PC-9 (cell line): ENCODE results near the gene NID1. TPM values are rescaled to one million over a fixed set of nuclear protein-coding genes. Genes with fewer than 3 reads are reported as not detected.
"Not testable (repeated sequence)": the region's sequence is repeated elsewhere in the genome, so short reads cannot be mapped to it uniquely, and the experiment has no call there.

ENCODE experiments used
- BruUV-seq: library from RNA; stranded (reverse); fragments of 400-500 nt; replicated peaks from 2 replicates; lab custom pipeline; 2021; lab: Mats Ljungman, UMichigan
- CTCF ChIA-PET: fragments of 300-600 bp; sonication (Branson Sonifier 250); formaldehyde crosslinking; loops from one replicate; lab custom pipeline; 2022; ENCODE audit warnings: antibody characterized with exemption; lab: Charles Lee
- POLR2A ChIA-PET: fragments of 300-600 bp; sonication (Branson Sonifier 250); formaldehyde crosslinking; loops from one replicate; lab custom pipeline; 2022; ENCODE audit warnings: antibody characterized with exemption; ENCODE audit not compliant: unreplicated experiment; lab: Charles Lee
- DNase-seq, 2 experiments: peaks; one replicate each; pipeline versions ENCODE4 v3.0.0 to v3.0.0-alpha.2; 2015 to 2022; ENCODE audit warnings: mixed read lengths in 1 of 2
- H2AFZ ChIP-seq: fragments of 200-600 bp; sonication (generic); 2 replicates; pipeline ENCODE4 v1.8.1; 2017; ENCODE audit warnings: antibody characterized with exemption
- H3F3A ChIP-seq: fragments of 200-600 bp; sonication (generic); 2 replicates; pipeline ENCODE4 v1.8.1; 2017; ENCODE audit warnings: antibody characterized with exemption, mild to moderate bottlenecking, low read depth; ENCODE audit not compliant: insufficient read depth
- H3K27ac ChIP-seq: fragments of 200-600 bp; sonication (generic); 2 replicates; pipeline ENCODE4 v1.6.1; 2016; ENCODE audit warnings: mixed run types
- H3K27me3 ChIP-seq: fragments of 200-600 bp; sonication (generic); 2 replicates; pipeline ENCODE4 v1.6.1; 2016; ENCODE audit warnings: low read depth, mixed run types; ENCODE audit not compliant: insufficient read depth
- H3K36me3 ChIP-seq: fragments of 200-600 bp; sonication (generic); 2 replicates; pipeline ENCODE4 v1.6.1; 2016; ENCODE audit warnings: low read depth, mixed run types
- H3K4me1 ChIP-seq: fragments of 200-600 bp; sonication (generic); replicated peaks from 2 replicates; pipeline ENCODE4 v1.6.1; 2016; ENCODE audit warnings: mixed run types; ENCODE audit not compliant: insufficient read depth
- H3K4me2 ChIP-seq: fragments of 200-600 bp; sonication (generic); 2 replicates; pipeline ENCODE4 v1.6.1; 2017; ENCODE audit warnings: mixed run types
- H3K4me3 ChIP-seq: fragments of 200-600 bp; sonication (generic); 2 replicates; pipeline ENCODE4 v1.6.1; 2016; ENCODE audit warnings: mixed run types
- H3K79me2 ChIP-seq: fragments of 200-600 bp; sonication (generic); 2 replicates; pipeline ENCODE4 v1.6.1; 2017; ENCODE audit warnings: low read depth, mixed run types
- H3K9me2 ChIP-seq: fragments of 200-600 bp; sonication (generic); 2 replicates; pipeline ENCODE4 v1.8.1; 2017; ENCODE audit warnings: mild to moderate bottlenecking; ENCODE audit not compliant: insufficient read depth
- H3K9me3 ChIP-seq: fragments of 200-600 bp; sonication (generic); 2 replicates; pipeline ENCODE4 v1.8.1; 2016; ENCODE audit warnings: low read depth; ENCODE audit not compliant: insufficient read depth
- H4K20me1 ChIP-seq: fragments of 200-600 bp; sonication (generic); 2 replicates; pipeline ENCODE4 v1.8.1; 2017; ENCODE audit not compliant: insufficient read depth
- EZH2 ChIP-seq: fragments of 200-600 bp; sonication (generic); IDR thresholded peaks from 2 replicates; pipeline ENCODE4 v1.8.0; 2017; ENCODE audit warnings: antibody characterized with exemption, low read depth
- intact Hi-C: fragments of 100-400 bp; cut with micrococcal nuclease; formaldehyde crosslinking; loops from one replicate; pipeline ENCODE4 v1.10.0; 2022; ENCODE audit not compliant: unreplicated experiment
- total RNA-seq: library from RNA; stranded (reverse); gene quantifications from 2 replicates; pipeline ENCODE4 v1.2.3, GENCODE V29; 2021
- TF ChIP-seq, protein P1 (sequence below): fragments of 200-600 bp; sonication (generic); conservative IDR thresholded peaks from 2 replicates; pipeline ENCODE4 v1.6.1; 2017; ENCODE audit warnings: mixed run types, antibody characterized with exemption, mild to moderate bottlenecking, moderate library complexity

The NID1 gene
- total RNA-seq, 1 experiment from 2014 or later = not detected

DNA sequence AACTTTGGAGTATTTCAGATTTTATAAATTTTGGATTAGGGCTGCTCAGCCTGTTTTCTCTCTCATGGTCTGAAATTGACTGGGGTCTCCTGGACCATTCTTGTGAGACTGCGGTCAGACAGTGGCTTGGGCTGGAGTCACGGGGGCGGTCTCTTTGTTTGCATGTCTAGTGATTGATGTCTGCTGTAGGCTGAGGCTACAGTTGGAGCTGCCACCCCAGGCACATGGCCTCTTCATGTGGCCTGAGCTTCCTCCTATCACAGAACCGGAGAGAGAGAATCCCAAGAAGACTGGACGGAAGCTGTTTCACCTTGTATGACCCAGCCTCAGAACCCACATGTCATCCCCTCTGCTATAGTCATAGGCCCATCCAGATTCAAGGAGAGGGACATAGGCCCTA lies 96.1 kb downstream of the NID1 start:
- POLR2A ChIA-PET = no interaction called here
- Histone ChIP-seq H3K9me2 (no peaks in the 10 kb centered on the region), H3K4me1 (peaks cover 9% of the 10 kb centered on the region; the same call in 1 of the 2 replicates), H3K27ac (no peak overlapping the region), H3K4me2 (no peak overlapping the region), H3K9me3 (no peaks in the 10 kb centered on the region), H3K27me3 (no peaks in the 10 kb centered on the region), H2AFZ (no peak overlapping the region), H3F3A (no peaks in the 10 kb centered on the region; the same call in 1 of the 2 replicates), H3K4me3 (no peak overlapping the region), H4K20me1 (no peaks in the 10 kb centered on the region), H3K36me3 (no peaks in the 10 kb centered on the region), H3K79me2 (no peaks in the 10 kb centered on the region)
- DNase-seq = no peak
- TF ChIP-seq, protein P1, sequence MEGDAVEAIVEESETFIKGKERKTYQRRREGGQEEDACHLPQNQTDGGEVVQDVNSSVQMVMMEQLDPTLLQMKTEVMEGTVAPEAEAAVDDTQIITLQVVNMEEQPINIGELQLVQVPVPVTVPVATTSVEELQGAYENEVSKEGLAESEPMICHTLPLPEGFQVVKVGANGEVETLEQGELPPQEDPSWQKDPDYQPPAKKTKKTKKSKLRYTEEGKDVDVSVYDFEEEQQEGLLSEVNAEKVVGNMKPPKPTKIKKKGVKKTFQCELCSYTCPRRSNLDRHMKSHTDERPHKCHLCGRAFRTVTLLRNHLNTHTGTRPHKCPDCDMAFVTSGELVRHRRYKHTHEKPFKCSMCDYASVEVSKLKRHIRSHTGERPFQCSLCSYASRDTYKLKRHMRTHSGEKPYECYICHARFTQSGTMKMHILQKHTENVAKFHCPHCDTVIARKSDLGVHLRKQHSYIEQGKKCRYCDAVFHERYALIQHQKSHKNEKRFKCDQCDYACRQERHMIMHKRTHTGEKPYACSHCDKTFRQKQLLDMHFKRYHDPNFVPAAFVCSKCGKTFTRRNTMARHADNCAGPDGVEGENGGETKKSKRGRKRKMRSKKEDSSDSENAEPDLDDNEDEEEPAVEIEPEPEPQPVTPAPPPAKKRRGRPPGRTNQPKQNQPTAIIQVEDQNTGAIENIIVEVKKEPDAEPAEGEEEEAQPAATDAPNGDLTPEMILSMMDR = no peak
- no peak for TF ChIP-seq EZH2
- intact Hi-C loops = no loop called here
- no TSS peak for BruUV-seq
- CTCF ChIA-PET = no interaction called here

DNA sequence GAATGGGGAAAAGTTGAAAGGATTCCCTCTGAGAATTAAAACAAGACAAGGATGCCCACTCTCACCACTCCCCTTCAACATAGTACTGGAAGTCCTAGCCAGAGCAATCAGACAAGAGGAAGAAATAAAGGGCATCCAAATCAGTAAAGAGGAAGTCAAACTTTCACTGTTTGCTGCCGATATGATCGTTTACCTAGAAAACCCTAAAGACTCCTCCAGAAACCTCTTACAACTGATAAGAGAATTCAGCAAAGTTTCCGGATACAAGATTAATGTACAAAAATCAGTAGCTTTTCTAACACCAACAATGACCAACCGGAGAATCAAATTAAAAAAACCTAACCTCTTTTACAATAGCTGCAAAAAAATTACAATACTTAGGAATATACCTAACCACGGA lies 98.8 kb downstream of the NID1 start:
- H4K20me1 ChIP-seq, H3K79me2 ChIP-seq, H3K9me2 ChIP-seq, H3K27me3 ChIP-seq, POLR2A ChIA-PET, intact Hi-C loops, H3K9me3 ChIP-seq, H3K27ac ChIP-seq, H3K36me3 ChIP-seq, H3F3A ChIP-seq, H3K4me3 ChIP-seq, BruUV-seq, DNase-seq, H2AFZ ChIP-seq, H3K4me2 ChIP-seq, H3K4me1 ChIP-seq: not testable (repeated sequence)
- CTCF ChIA-PET = interaction anchor here (0.6 kb wide), 1 partner anchor 765 kb away, joined by 5 read pairs; no protein-coding TSS in a partner anchor

DNA sequence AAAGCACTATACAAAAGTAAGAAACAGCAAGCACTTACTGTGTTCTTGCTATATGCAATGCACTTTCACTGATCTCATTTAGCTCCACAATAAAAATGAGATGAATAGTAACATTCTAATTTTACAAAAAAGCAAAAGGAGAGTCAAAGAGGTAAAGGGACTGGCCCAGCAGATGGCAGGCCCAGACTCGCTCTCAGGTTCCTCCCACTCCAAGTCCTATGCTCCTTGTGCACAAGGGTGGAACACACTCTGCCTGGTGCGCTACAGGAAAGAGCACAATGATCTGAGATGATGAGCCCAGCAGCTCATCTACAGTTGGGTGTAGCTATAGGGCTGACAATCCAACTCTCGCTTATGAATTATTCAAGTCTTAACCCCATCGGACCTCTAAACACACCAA lies 104.1 kb downstream of the NID1 start:
- Histone ChIP-seq H3K4me1 (no peaks in the 10 kb centered on the region), H3K27me3 (no peaks in the 10 kb centered on the region), H4K20me1 (no peaks in the 10 kb centered on the region), H3F3A (no peaks in the 10 kb centered on the region), H3K9me3 (no peaks in the 10 kb centered on the region), H3K9me2 (no peaks in the 10 kb centered on the region), H3K36me3 (no peaks in the 10 kb centered on the region), H3K27ac (no peak overlapping the region), H2AFZ (no peak overlapping the region), H3K4me3 (no peak overlapping the region), H3K79me2 (no peaks in the 10 kb centered on the region), H3K4me2 (no peak overlapping the region)
- no peak for DNase-seq
- POLR2A ChIA-PET = no interaction called here
- CTCF ChIA-PET = interaction anchor here (0.7 to 1.1 kb wide), 2 partner anchors 11 to 25 kb away, joined by 3 to 4 read pairs; no protein-coding TSS in a partner anchor
- intact Hi-C loops = no loop called here
- no peak for TF ChIP-seq EZH2
- TF ChIP-seq, protein P1 = no peak
- no TSS peak for BruUV-seq

DNA sequence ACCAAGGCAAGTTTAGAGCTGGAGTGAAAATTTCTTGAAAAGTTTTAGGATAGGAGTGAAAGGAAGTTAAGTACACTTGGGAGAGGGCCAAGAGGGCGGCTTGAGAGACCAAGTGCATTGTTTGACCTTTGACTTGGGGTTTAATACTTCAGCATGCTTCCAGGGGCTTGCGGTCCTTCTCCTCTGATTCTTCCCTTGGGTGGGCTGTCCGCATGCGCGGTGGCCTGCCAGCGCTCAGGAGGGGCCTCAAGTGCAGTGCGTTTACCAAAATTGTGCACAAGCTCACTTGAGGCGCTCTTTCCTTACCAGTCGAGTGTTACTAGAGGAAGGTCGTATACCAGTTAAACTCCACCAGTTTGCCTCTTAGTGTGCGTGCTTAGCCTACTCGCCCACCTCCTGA lies 106.9 kb downstream of the NID1 start:
- H4K20me1 ChIP-seq = no peaks in the 10 kb centered on the region
- H3K9me3 ChIP-seq = no peaks in the 10 kb centered on the region
- H3K27ac ChIP-seq = no peak overlapping the region
- H3K27me3 ChIP-seq = no peaks in the 10 kb centered on the region
- TF ChIP-seq EZH2 = no peak
- TF ChIP-seq, protein P1 = no peak
- H3K9me2 ChIP-seq = no peaks in the 10 kb centered on the region
- ChIA-PET CTCF (no interaction called here), POLR2A (interaction anchor here (0.6 kb wide), 1 partner anchor 24 kb away, joined by 3 read pairs; no protein-coding TSS in a partner anchor)
- no peak overlapping the region for H3K4me3 ChIP-seq
- H3F3A ChIP-seq = no peaks in the 10 kb centered on the region
- BruUV-seq = no TSS peak
- no peaks in the 10 kb centered on the region for H3K36me3 ChIP-seq
- H3K4me1 ChIP-seq = peaks cover 12% of the 10 kb centered on the region; the same call in 1 of the 2 replicates
- intact Hi-C loops = no loop called here
- H3K4me2 ChIP-seq = no peak overlapping the region
- H3K79me2 ChIP-seq = no peaks in the 10 kb centered on the region
- no peak overlapping the region for H2AFZ ChIP-seq
- DNase-seq = no peak
